HepG2 (cell line): ENCODE measurements around the gene PIAS1. TPM values are rescaled to one million over a fixed set of nuclear protein-coding genes. Genes with fewer than 3 reads are reported as not detected.

ENCODE experiments used
- ATAC-seq: fragments of 200-7000 bp; cut with Tn5 transposase; 3 replicates; pipeline ENCODE4 v1.9.1; 2020; ENCODE audit warnings: mild to moderate bottlenecking, moderate library complexity
- BruUV-seq: library from RNA; stranded (reverse); fragments of 400-500 nt; replicated peaks from 2 replicates; lab custom pipeline; 2021; lab: Mats Ljungman, UMichigan
- CTCF ChIA-PET: fragments of 300-600 bp; formaldehyde crosslinking; extraction: SDS; loops from one replicate; lab custom pipeline; 2021; ENCODE audit warnings: low total read pairs, inconsistent platforms, low intra/inter-chr PET ratio; lab: Yijun Ruan, JAX
- POLR2A ChIA-PET: fragments of 350-600 bp; sonication (Branson Sonifier 250); formaldehyde crosslinking; loops from one replicate; lab custom pipeline; 2020; ENCODE audit warnings: antibody characterized with exemption, inconsistent platforms; lab: Yijun Ruan, JAX
- DNase-seq: peaks from one replicate; pipeline ENCODE4 v3.0.0-alpha.2; 2015; ENCODE audit warnings: low spot score
- FAIRE-seq: peaks from 3 replicates; lab custom pipeline; 2011; peaks lifted over from hg19 to GRCh38; lab: Jason Lieb, UNC
- H2AFZ ChIP-seq: one replicate; pipeline ENCODE4 v1.6.1; 2011; ENCODE audit warnings: low read length, inconsistent platforms
- H3K27ac ChIP-seq: fragments of 300-600 bp; 3 replicates; pipeline ENCODE4 v1.8.0; 2011; ENCODE audit warnings: mixed run types, mild to moderate bottlenecking, mixed read lengths, low read length, inconsistent platforms; ENCODE audit not compliant: insufficient read depth; ENCODE audit errors: extremely low read length
- H3K27me3 ChIP-seq, 2 experiments: fragments of 200-600 bp in 1 of 2; 2 replicates in 1 of 2; 3 replicates in 1 of 2; pipeline versions ENCODE4 v1.6.0 to v1.8.0; 2011; ENCODE audit warnings: low read length in 2 of 2, mild to moderate bottlenecking in 2 of 2, moderate library complexity in 2 of 2, inconsistent platforms in 1 of 2; ENCODE audit not compliant: insufficient read depth in 2 of 2, control insufficient read depth in 1 of 2
- H3K36me3 ChIP-seq, 2 experiments: fragments of 200-600 bp in 1 of 2; replicated peaks in 1 of 2; 2 replicates in 1 of 2; 3 replicates in 1 of 2; pipeline versions ENCODE4 v1.5.1 to v1.8.0; 2011; ENCODE audit warnings: low read length in 2 of 2, inconsistent platforms in 1 of 2; ENCODE audit not compliant: insufficient read depth in 2 of 2, control insufficient read depth in 1 of 2
- H3K4me1 ChIP-seq: 2 replicates; pipeline ENCODE4 v1.5.1; 2012; ENCODE audit warnings: low read length, inconsistent platforms; ENCODE audit not compliant: insufficient read depth
- H3K4me2 ChIP-seq: 2 replicates; pipeline ENCODE4 v1.6.0; 2011; ENCODE audit warnings: low read depth, low read length, inconsistent platforms
- H3K4me3 ChIP-seq, 3 experiments: fragments of 200-600 bp in 1 of 3; sonication (generic), shearing (Covaris generic) in 1 of 3; replicated peaks in 1 of 3; 2 replicates each; pipeline ENCODE4 v1.5.1; 2011 to 2016; ENCODE audit warnings: low read length in 3 of 3, inconsistent platforms in 2 of 3, low read depth in 2 of 3, mild to moderate bottlenecking in 2 of 3, control low read depth in 1 of 3, mixed read lengths in 1 of 3; ENCODE audit not compliant: insufficient read depth in 1 of 3
- H3K79me2 ChIP-seq: one replicate; pipeline ENCODE4 v1.6.1; 2011; ENCODE audit warnings: low read length, inconsistent platforms; ENCODE audit not compliant: insufficient read depth
- H3K9ac ChIP-seq: 2 replicates; pipeline ENCODE4 v1.6.0; 2011; ENCODE audit warnings: mild to moderate bottlenecking, low read depth, low read length, inconsistent platforms; ENCODE audit not compliant: insufficient read depth
- H3K9me3 ChIP-seq: 2 replicates; pipeline ENCODE4 v1.5.1; 2012; ENCODE audit warnings: mild to moderate bottlenecking, low read length
- H4K20me1 ChIP-seq: 2 replicates; pipeline ENCODE4 v1.6.0; 2011; ENCODE audit warnings: inconsistent platforms, mild to moderate bottlenecking, low read length, moderate library complexity; ENCODE audit not compliant: insufficient read depth
- BCL6 ChIP-seq: IDR thresholded peaks from 2 replicates; pipeline ENCODE4 v1.6.1; 2016; ENCODE audit warnings: missing genetic modification reagents, missing compliant biosample characterization
- E2F5 ChIP-seq: sonication (generic); formaldehyde crosslinking; conservative IDR thresholded peaks from 2 replicates; pipeline ENCODE4 v1.4.0; 2020; ENCODE audit warnings: missing genetic modification reagents
- GLI4 ChIP-seq: sonication (generic); formaldehyde crosslinking; IDR thresholded peaks from 2 replicates; pipeline ENCODE4 v1.5.1; 2020; ENCODE audit warnings: missing genetic modification reagents, mild to moderate bottlenecking, moderate library complexity, borderline replicate concordance
- HDAC1 ChIP-seq: sonication (generic); formaldehyde crosslinking; IDR thresholded peaks from 2 replicates; pipeline ENCODE4 v1.5.1; 2020; ENCODE audit warnings: mild to moderate bottlenecking, missing genetic modification reagents
- HMGA1 ChIP-seq: sonication (generic); formaldehyde crosslinking; conservative IDR thresholded peaks from 2 replicates; pipeline ENCODE4 v1.4.0; 2020; ENCODE audit warnings: missing genetic modification reagents
- HNF1B ChIP-seq: sonication (generic); formaldehyde crosslinking; IDR thresholded peaks from 2 replicates; pipeline ENCODE4 v1.5.1; 2020; ENCODE audit warnings: mild to moderate bottlenecking, moderate library complexity, missing genetic modification reagents
- JARID2 ChIP-seq: sonication (generic); formaldehyde crosslinking; IDR thresholded peaks from 2 replicates; pipeline ENCODE4 v1.8.1; 2023; ENCODE audit warnings: missing genetic modification reagents, inconsistent platforms; ENCODE audit not compliant: insufficient replicate concordance
- NFIB ChIP-seq: sonication (generic); formaldehyde crosslinking; IDR thresholded peaks from 2 replicates; pipeline ENCODE4 v1.9.0; 2021; ENCODE audit warnings: missing genetic modification reagents, mild to moderate bottlenecking, borderline replicate concordance
- NFYB ChIP-seq: sonication (generic); formaldehyde crosslinking; IDR thresholded peaks from 2 replicates; pipeline ENCODE4 v1.4.0; 2020; ENCODE audit warnings: missing genetic modification reagents
- NFYC ChIP-seq: IDR thresholded peaks from 2 replicates; pipeline ENCODE4 v1.6.1; 2016; ENCODE audit warnings: missing genetic modification reagents, missing compliant biosample characterization
- NONO ChIP-seq, 2 experiments: fragments of 450-650 bp in 1 of 2; sonication (generic) in 1 of 2; formaldehyde crosslinking in 1 of 2; IDR thresholded peaks in 1 of 2; conservative IDR thresholded peaks in 1 of 2; 2 replicates each; pipeline versions ENCODE4 v1.6.1 to v1.8.0; 2017 to 2022; ENCODE audit warnings: mild to moderate bottlenecking in 1 of 2, missing genetic modification reagents in 1 of 2, moderate library complexity in 1 of 2
- PRMT3 ChIP-seq: sonication (generic); formaldehyde crosslinking; IDR thresholded peaks from 2 replicates; pipeline ENCODE4 v1.8.1; 2022; ENCODE audit warnings: low read depth, mild to moderate bottlenecking, moderate library complexity, missing genetic modification reagents, borderline replicate concordance
- PTBP1 ChIP-seq: fragments of 200-400 bp; formaldehyde crosslinking; IDR thresholded peaks from 2 replicates; pipeline ENCODE4 v1.6.1; 2018; ENCODE audit warnings: low read length, low read depth; ENCODE audit not compliant: poor library complexity, severe bottlenecking
- SIN3B ChIP-seq: fragments of 150-350 bp; IDR thresholded peaks from 2 replicates; pipeline ENCODE4 v1.6.1; 2014; ENCODE audit warnings: low read length
- SP2 ChIP-seq: sonication (generic); formaldehyde crosslinking; IDR thresholded peaks from 2 replicates; pipeline ENCODE4 v1.5.1; 2020; ENCODE audit warnings: mild to moderate bottlenecking, missing genetic modification reagents
- TFDP1 ChIP-seq: IDR thresholded peaks from 2 replicates; pipeline ENCODE4 v1.6.1; 2016; ENCODE audit warnings: missing compliant biosample characterization, missing genetic modification reagents, borderline replicate concordance
- TFDP2 ChIP-seq: sonication (generic); formaldehyde crosslinking; IDR thresholded peaks from 2 replicates; pipeline ENCODE4 v1.4.0; 2020; ENCODE audit warnings: missing genetic modification reagents
- ZNF562 ChIP-seq: sonication (generic); formaldehyde crosslinking; IDR thresholded peaks from 2 replicates; pipeline ENCODE4 v1.8.0; 2022; ENCODE audit warnings: missing genetic modification reagents, borderline replicate concordance
- ZNF740 ChIP-seq: sonication (generic); formaldehyde crosslinking; IDR thresholded peaks from 2 replicates; pipeline ENCODE4 v1.4.0; 2020; ENCODE audit warnings: missing genetic modification reagents
- ZNF850 ChIP-seq: sonication (generic); formaldehyde crosslinking; conservative IDR thresholded peaks from 2 replicates; pipeline ENCODE4 v1.9.0; 2021; ENCODE audit warnings: mild to moderate bottlenecking, missing genetic modification reagents
- WGBS: methylation state at CpG from one replicate; pipeline ENCODE4 v1.1.6; 2017; ENCODE audit warnings: low lambda C conversion rate; 5-methylcytosine and 5-hydroxymethylcytosine counted together
- in situ Hi-C: cut with HindIII; loops from 2 replicates; pipeline ENCODE4 v1.10.0; 2017; ENCODE audit warnings: low pct_unique_long_range_greater_than_20kb; ENCODE audit not compliant: extremely low pct_ligation_motif_present
- intact Hi-C: fragments of 100-400 bp; cut with micrococcal nuclease; formaldehyde crosslinking; loops from one replicate; pipeline ENCODE4 v1.10.0; 2022; ENCODE audit not compliant: unreplicated experiment
- polyA plus RNA-seq, 8 experiments: library from polyadenylated mRNA; depleted of rRNA in 3 of 8; stranded (reverse) in 7 of 8; unstranded in 1 of 8; fragments of >200 nt; fragmentation: Illumina TruSeq in 4 of 8; extraction: Trizol in 4 of 8; gene quantifications; 2 replicates each; pipeline versions ENCODE4 v1.2.1 to v1.2.3, GENCODE V29; 2011 to 2016; ENCODE audit warnings: low read depth in 4 of 8, missing spikeins in 1 of 8, mixed read lengths in 1 of 8; ENCODE audit not compliant: insufficient read depth in 1 of 8
- total RNA-seq, 5 experiments: library from RNA; depleted of rRNA; stranded (reverse); fragments of >200 nt; fragmentation: Illumina TruSeq; extraction: Trizol; gene quantifications; 2 replicates each; pipeline ENCODE4 v1.2.3, GENCODE V29; 2016; ENCODE audit warnings: low read depth in 1 of 5

PIAS1 gene
- total and polyA plus RNA-seq, 2 of the 13 experiments (the other 11 are each of a cell fraction or from before 2014, with no cell fraction given) = 20.7 to 33.7 TPM

GRCh38 chr15:68234060-68234459 is 179.9 kb downstream of the PIAS1 start:
- Histone ChIP-seq H3K36me3 (no peaks in the 10 kb centered on the region), H3K27ac (no peak overlapping the region), H4K20me1 (no peaks in the 10 kb centered on the region), H3K4me3 (peak overlapping the region in 2 of 3 experiments; percentile 20 to 22; a peak in 2 of 6 replicates), H3K27me3 (0 out of 5 replicates have a peak, but pooled peaks cover 0 to 7% of the 10 kb centered on the region in 2 experiments), H3K4me1 (peaks cover 55% of the 10 kb centered on the region), H2AFZ (peak overlapping the region; percentile 92), H3K9me3 (no peaks in the 10 kb centered on the region), H3K9ac (no peak overlapping the region), H3K4me2 (peak overlapping the region; percentile 76), H3K79me2 (peaks cover under 1% of the 10 kb centered on the region)
- intact Hi-C loops (loop anchor here (5.0 kb wide), 1 partner anchor 43 kb away; the partner anchor contains the start of gene FEM1B), in situ Hi-C loops (no loop called here)
- ChIA-PET POLR2A (interaction anchor here (1.5 kb wide), 1 partner anchor 44 kb away, joined by 3 read pairs; the partner anchor contains the start of gene FEM1B), CTCF (no interaction called here)
- no TSS peak for BruUV-seq
- ATAC-seq (no peak), FAIRE-seq (no peak), DNase-seq (no peak)
- 0% methylated on average over 6 of the region's 6 CpGs for WGBS
- TF ChIP-seq ZNF850 = no peak
- no peak for TF ChIP-seq PRMT3 (CRISPR knock-in tag)
- TF ChIP-seq BCL6 = peak; percentile 87
- peak; percentile 78 for TF ChIP-seq TFDP2
- peak; percentile 46; the same call in 1 of the 2 replicates for TF ChIP-seq SIN3B
- TF ChIP-seq GLI4 = 0 out of 2 replicates have a peak, but pooled peaks have one; percentile 53
- peak; percentile 87; the same call in 1 of the 2 replicates for TF ChIP-seq E2F5
- no peak for TF ChIP-seq ZNF740 (CRISPR knock-in tag)
- TF ChIP-seq NONO (IDR thresholded peaks at IDR 0.05) = no peak
- TF ChIP-seq NONO (CRISPR knock-in tag; conservative IDR thresholded peaks at IDR 0.05) = no peak
- peak; percentile 74 for TF ChIP-seq SP2 (CRISPR knock-in tag)
- peak; percentile 74 for TF ChIP-seq NFYC (CRISPR knock-in tag)
- TF ChIP-seq TFDP1 (CRISPR knock-in tag) = peak; percentile 84; the same call in 1 of the 2 replicates
- TF ChIP-seq HDAC1 (CRISPR knock-in tag) = peak; percentile 29; the same call in 1 of the 2 replicates
- no peak for TF ChIP-seq JARID2
- no peak for TF ChIP-seq NFIB (CRISPR knock-in tag)
- 0 out of 2 replicates have a peak, but pooled peaks have one; percentile 14 for TF ChIP-seq HNF1B (CRISPR knock-in tag)
- peak; percentile 74 for TF ChIP-seq NFYB (CRISPR knock-in tag)
- TF ChIP-seq HMGA1 (CRISPR knock-in tag) = no peak
- no peak for TF ChIP-seq ZNF562 (CRISPR knock-in tag)
- TF ChIP-seq PTBP1 = no peak
